ENCODE results near the gene ZSCAN12.
A peak's percentile ranks its signal among the peaks of the same experiment; 100 is the strongest.

ZSCAN12 gene

GRCh38 chr6:28353356-28353755, 46.2 kb downstream of the ZSCAN12 start:
- no peak for DNase-seq

- DNase-seq, result no peak
These were observed 48.0 kb downstream of the ZSCAN12 start for GRCh38 chr6:28351493-28351925.

- DNase-seq, result no peak
These were observed 48.5 kb downstream of the ZSCAN12 start for GRCh38 chr6:28351087-28351486.

- peak; percentile 91 for DNase-seq
These were observed 49.4 kb downstream of the ZSCAN12 start, which contains the start of gene ZKSCAN3 for GRCh38 chr6:28349892-28350737. Gene ZKSCAN3 (plus strand): TSS chr6:28349947. CDS start chr6:28359587, 9,640 bp downstream.

- DNase-seq, result no peak
These were observed 50.1 kb downstream of the ZSCAN12 start for GRCh38 chr6:28349344-28349891.

- no peak for DNase-seq
These were observed 52.4 kb downstream of the ZSCAN12 start for GRCh38 chr6:28347119-28347518.

GRCh38 chr6:28345201-28345600, 54.3 kb downstream of the ZSCAN12 start:
- DNase-seq, result no peak

- no peak for DNase-seq
These were observed 55.5 kb downstream of the ZSCAN12 start for GRCh38 chr6:28343898-28344677.

GRCh38 chr6:28340310-28341095, 59.0 kb downstream of the ZSCAN12 start:
- DNase-seq, result no peak

GRCh38 chr6:28337121-28337520, 62.4 kb downstream of the ZSCAN12 start:
- no peak for DNase-seq

GRCh38 chr6:28336284-28337120, 63.0 kb downstream of the ZSCAN12 start:
- no peak for DNase-seq

GRCh38 chr6:28335564-28336283, 63.8 kb downstream of the ZSCAN12 start, which contains the start of gene ZSCAN31:
Gene ZSCAN31 (minus strand): TSS chr6:28336148. CDS start chr6:28329683, 6,465 bp downstream.
- peak; percentile 99 for DNase-seq

- DNase-seq, result no peak
These were observed 64.4 kb downstream of the ZSCAN12 start for GRCh38 chr6:28335040-28335563.

GRCh38 chr6:28334286-28335039, 65.1 kb downstream of the ZSCAN12 start:
- no peak for DNase-seq

GRCh38 chr6:28333599-28334018, 65.9 kb downstream of the ZSCAN12 start:
- no peak for DNase-seq

- DNase-seq, result no peak
These were observed 66.5 kb downstream of the ZSCAN12 start for GRCh38 chr6:28333047-28333446.

GRCh38 chr6:28330041-28330440, 69.5 kb downstream of the ZSCAN12 start:
- no peak for DNase-seq

All from islet precursor cell (in vitro differentiated cells).